ENCODE measurements around the gene SYNGAP1.
"Not testable (repeated sequence)": the region's sequence is repeated elsewhere in the genome, so short reads cannot be mapped to it uniquely, and the experiment has no call there.

SYNGAP1 gene

GRCh38 chr6:33419580-33420490 lies at the start of gene SYNGAP1:
SYNGAP1 (plus strand) TSS chr6:33420065; CDS start chr6:33420265, 200 bp downstream.
- DNase-seq = peak; percentile 58 to 66

GRCh38 chr6:33371901-33372300 lies 48.0 kb upstream of the SYNGAP1 start:
- not testable (repeated sequence) for DNase-seq

- DNase-seq = no peak
Measured at GRCh38 chr6:33372526-33373123, 47.2 kb upstream of the SYNGAP1 start.

- DNase-seq = no peak
Measured at GRCh38 chr6:33373960-33374910, 45.6 kb upstream of the SYNGAP1 start.

GRCh38 chr6:33375143-33375671 lies 44.7 kb upstream of the SYNGAP1 start:
- no peak for DNase-seq

- DNase-seq = no peak
Measured at GRCh38 chr6:33377171-33377570, 42.7 kb upstream of the SYNGAP1 start.

- DNase-seq = not testable (repeated sequence)
Measured at GRCh38 chr6:33379184-33379583, 40.7 kb upstream of the SYNGAP1 start.

- no peak for DNase-seq
Measured at GRCh38 chr6:33380272-33380981, 39.4 kb upstream of the SYNGAP1 start.

- no peak for DNase-seq
Measured at GRCh38 chr6:33383427-33384185, 36.3 kb upstream of the SYNGAP1 start.

- DNase-seq = no peak
Measured at GRCh38 chr6:33384581-33385020, 35.3 kb upstream of the SYNGAP1 start.

GRCh38 chr6:33390173-33390572 lies 29.7 kb upstream of the SYNGAP1 start:
- DNase-seq = no peak

- DNase-seq = no peak
Measured at GRCh38 chr6:33390767-33391277, 29.0 kb upstream of the SYNGAP1 start.

GRCh38 chr6:33391278-33391921 lies 28.5 kb upstream of the SYNGAP1 start, which contains the start of gene KIFC1:
KIFC1 (plus strand) TSS chr6:33391823; CDS start chr6:33391986, 163 bp downstream.
- DNase-seq = peak; percentile 99 to 100

GRCh38 chr6:33391922-33392594 lies 27.8 kb upstream of the SYNGAP1 start:
- peak; percentile 77 to 81 for DNase-seq

- DNase-seq = no peak
Measured at GRCh38 chr6:33392595-33392948, 27.3 kb upstream of the SYNGAP1 start.

GRCh38 chr6:33392979-33393378 lies 26.9 kb upstream of the SYNGAP1 start:
- DNase-seq = no peak

GRCh38 chr6:33397541-33397940 lies 22.3 kb upstream of the SYNGAP1 start:
- no peak for DNase-seq

GRCh38 chr6:33398601-33399000 lies 21.3 kb upstream of the SYNGAP1 start:
- DNase-seq = not testable (repeated sequence)

- not testable (repeated sequence) for DNase-seq
Measured at GRCh38 chr6:33399881-33400280, 20.0 kb upstream of the SYNGAP1 start.

- no peak for DNase-seq
Measured at GRCh38 chr6:33404884-33405283, 15.0 kb upstream of the SYNGAP1 start.

All from activated T-cell treated with anti-CD3 and anti-CD28 coated beads, Interleukin-2, amount 50 U/mL, for 48 hours (primary cell).